NOMO-1 treated with DMSO at 0.1 percent for 48 hours (cell line): Measurements from ENCODE around the gene VPS16.
"Not testable (repeated sequence)": the region's sequence is repeated elsewhere in the genome, so short reads cannot be mapped to it uniquely, and the experiment has no call there.

Experiments used
- DNase-seq: peaks from one replicate; lab custom pipeline; 2025; ENCODE audit not compliant: unreplicated experiment; lab: John Stamatoyannopoulos, UW

VPS16 gene

DNA sequence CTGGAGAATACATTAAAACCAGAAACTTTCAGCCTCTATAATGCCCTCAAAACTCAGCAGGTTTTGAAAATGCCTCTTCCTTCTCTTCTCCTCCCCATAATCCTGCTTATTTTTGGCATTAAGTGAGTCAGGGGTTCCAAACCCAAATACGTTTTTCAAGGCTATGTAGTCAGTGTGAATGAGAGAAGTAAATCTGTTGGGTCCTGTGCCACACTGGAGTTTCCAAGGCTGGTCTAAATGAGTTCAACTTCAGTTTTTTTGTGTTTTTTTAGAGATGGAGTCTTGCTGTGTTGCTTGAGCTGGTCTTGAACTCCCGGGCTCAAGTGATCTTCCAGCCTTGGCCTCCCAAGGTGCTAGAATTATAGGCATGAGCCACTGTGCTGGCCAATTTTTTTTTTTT, 53.7 kb downstream of the VPS16 start:
- no peak for DNase-seq

DNA sequence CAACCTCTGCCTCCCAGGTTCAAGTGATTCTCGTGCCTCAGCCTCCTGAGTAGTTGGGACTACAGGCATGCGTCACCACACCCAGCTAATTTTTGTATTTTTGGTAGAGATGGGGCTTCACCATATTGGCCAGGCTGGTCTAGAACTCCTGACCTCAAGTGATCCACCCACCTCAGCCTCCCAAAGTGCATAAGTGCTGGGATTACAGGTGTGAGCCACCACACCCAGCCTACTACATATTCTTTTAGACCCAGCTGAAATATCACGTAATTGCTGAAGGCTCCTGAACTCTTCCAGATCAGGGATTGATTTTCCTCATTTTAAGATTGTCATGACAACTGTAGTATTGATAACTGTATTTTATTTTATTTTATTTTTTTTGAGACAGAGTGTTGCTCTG, 54.6 kb downstream of the VPS16 start:
- DNase-seq, result not testable (repeated sequence)

DNA sequence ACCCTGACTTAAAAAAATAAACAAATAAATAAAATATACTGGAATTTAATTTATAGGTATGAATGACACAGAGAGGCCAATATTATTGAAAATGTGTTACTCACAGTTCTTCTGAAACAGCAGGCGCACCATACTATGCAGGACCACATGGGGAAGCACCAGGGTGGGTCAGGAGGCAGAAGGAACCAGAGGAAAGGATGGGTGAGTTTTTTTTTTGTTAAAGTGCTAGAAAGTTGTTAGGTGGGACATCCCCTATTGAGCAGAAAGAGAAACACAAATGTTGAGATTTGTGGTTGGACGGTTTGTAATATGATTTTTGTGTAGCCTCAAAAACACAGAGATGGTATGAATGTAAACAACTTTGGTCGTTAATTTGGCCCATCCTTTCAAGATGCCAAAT, 58.7 kb downstream of the VPS16 start:
- no peak for DNase-seq

DNA sequence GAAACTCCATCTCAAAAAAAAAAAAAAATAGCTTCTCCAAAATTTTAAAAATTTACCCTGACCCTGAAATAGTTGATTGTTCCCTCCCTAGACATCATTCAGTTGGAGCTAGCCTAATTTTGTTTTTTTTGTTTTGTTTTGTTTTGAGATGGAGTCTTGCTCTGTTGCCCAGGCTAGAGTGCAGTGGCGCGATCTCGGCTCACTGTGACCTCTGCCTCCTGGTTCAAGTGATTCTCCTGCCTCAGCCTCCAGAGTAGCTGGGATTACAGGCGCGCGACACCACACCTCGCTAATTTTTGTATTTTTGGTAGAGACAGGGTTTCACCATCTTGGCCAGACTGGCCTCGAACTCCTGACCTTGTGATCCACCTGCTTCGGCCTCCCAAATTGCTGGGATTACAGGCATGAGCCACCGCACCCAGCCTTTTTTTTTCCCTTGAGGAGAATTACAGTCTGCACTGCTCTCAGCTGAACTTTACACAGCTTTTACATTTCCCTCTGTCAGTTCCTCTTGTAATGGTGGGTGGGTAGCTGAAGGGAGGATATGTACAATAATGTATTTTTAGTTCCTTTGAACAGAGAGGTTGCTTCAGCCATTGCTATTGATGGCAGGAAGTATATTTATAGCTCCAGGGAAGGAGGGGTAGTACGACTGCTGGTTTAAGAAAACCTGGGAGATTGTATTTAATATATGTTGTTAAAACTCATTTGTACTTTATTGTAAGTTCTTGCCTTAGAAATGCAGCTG, 60.5 kb downstream of the VPS16 start:
- peak; percentile 86 for DNase-seq

DNA sequence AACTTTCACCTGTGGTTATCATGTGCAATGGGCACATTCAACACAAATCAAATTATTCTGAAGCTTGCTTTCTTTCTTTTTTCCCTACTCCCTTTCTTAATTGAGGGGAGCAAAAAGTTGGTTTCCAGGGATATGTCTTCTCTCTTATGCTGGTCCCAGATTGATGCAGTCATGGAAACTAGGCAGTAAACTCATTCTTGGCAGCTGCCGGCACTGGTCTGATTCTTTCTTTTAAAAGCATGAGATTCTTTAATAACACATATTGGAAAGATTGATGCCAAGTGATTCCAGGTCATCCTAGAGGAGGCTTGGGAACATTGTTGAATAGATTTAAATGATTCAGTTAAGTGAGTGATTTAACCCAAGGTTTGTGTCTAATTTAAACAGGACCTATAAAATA, 61.7 kb downstream of the VPS16 start:
- no peak for DNase-seq

DNA sequence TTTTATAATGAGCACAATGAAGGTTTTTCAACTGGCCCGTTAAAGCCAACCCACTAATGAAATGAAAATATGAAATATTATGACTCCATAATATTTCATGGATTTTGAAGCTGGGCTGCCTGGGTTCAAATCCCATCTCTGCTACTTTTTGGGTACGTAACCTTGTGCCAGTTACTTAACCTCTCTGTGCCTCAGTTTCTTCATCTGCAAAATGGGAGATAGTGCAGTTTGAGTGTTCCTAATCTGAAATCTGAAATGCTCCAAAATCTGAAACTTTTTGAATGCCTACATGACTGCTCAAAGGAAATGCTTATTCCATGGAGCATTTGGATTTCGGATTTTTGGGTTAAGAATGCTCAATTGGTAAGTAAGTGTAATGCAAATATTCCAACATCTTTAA, 62.3 kb downstream of the VPS16 start:
- no peak for DNase-seq

DNA sequence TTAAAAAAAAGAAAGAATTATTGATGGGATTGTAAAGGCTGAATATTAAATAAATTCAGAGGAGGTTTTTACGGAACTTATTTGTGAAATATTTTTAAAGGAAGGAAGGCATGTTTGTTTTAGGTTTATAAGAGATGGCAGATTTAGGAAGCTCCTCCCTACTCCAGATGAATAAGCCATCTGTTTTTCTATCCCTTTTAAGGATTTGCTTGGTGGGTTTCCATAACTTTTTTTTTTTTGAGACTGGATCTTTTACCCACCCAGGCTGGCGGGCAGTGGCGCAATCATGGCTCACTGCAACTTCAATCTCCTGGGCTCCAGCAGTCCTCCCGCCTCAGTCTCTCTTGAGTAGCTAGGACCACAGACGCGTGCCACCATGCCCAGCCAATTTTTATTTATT, 63.1 kb downstream of the VPS16 start:
- DNase-seq, result no peak

DNA sequence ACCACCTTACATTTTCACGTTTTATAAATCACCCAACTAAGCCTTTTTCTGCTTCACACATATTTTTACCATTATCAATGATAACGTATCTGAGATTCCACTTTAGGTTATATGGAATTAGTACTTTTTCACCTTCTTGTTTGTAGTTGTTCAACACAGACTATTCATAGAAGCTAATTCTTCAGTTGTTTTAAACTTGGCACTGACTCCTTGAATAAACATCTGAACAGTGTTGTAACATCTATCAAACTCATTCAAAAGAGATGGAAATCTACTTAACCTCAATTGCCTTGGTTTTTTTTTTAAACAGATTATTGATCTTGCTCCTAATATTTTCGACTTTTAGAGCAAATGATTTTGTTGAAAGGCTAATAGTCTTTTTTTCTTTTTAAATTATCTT, 67.0 kb downstream of the VPS16 start:
- DNase-seq, result no peak

DNA sequence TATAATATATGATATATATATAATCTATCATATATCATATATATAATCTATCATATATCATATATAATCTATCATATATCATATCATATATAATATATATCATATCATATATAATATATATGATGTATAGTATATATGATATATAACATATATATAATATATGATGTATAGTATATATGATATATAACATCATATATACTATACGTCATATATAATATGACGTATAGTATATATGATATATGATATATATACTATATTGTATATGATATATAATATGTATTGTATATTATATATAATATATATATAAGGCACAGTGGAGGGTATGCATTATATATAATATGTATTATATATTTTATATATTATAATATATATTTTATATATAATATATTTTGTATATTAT, 69.4 kb downstream of the VPS16 start:
- no peak for DNase-seq

DNA sequence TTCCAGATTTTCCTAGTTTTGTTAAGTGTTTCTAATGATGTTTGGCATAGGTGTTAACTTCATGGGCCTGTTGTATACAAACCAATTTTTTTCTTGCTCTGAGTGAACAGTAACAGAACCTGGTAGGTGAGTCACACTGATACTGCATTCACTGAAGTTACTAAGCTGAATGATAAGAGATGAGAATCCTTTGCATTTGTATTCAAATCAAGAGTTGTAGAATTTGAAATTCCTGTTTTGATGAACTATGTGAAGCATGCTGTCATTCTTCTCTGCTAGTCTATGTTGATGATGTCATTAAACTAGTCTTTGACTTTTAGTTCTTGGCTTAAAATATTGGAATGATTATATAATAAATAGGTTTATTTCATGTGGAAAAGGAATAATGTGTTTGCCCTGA, 70.7 kb downstream of the VPS16 start:
- no peak for DNase-seq

DNA sequence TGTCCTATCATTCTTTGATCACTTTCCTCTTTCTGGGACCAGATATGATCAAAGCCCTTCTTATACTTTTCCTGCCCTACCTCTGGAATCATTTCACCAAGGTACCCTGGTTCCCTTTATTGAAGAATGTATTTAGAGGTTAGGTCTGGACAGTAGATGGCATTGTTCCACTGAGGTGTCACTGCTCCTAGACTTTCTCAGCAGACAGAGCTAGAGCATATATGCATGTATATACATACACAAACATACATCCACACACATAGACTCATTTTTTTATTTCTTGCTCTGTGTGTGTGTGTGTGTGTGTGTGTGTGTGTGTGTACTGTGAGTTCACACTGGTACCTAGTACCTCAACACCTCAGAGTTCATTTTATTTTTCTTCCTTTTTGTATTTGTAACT, 73.6 kb downstream of the VPS16 start:
- no peak for DNase-seq
